DMS79 (cell line): Measurements from ENCODE around the gene BNIP5.
"Not testable (repeated sequence)": the region's sequence is repeated elsewhere in the genome, so short reads cannot be mapped to it uniquely, and the experiment has no call there.

ENCODE experiments used
- DNase-seq: peaks from one replicate; lab custom pipeline; 2025; lab: John Stamatoyannopoulos, UW

The BNIP5 gene

GRCh38 chr6:36340618-36341454, 4.1 kb upstream of the BNIP5 start:
- no peak for DNase-seq

DNA sequence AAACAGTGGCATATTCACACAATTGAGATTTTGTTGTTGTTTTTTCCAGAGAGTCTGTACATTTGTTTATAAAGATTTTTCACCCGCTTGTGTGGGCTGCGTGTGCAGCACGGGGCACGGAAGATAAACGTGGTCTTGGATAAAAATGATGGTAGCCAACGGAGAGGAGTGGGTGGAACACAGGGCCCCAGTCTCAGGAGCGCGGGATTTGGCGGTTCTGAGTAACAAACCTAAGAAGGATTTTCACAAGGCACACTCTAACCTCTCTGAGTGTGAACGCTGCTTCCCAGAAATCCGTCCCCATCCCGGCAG, 3.6 kb upstream of the BNIP5 start:
- DNase-seq, result no peak

DNA sequence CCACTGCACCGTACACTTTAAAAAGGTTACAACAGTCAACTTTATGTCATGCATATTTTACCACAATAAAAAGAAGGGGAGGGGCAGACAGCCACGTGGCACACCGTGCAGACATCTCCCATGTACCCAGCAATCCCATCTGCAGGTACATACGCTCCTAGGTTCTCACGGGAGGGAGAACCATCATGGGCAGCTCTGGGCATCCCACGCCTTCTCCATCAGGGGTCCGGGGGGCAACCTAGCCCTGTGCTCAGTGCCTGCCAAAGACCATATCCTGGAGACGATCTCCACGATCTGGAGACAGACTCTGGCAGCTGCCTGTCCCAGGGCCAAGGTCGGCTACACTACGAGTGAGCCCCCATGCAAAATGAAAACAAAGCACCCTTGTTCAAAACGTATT, 2.5 kb upstream of the BNIP5 start:
- DNase-seq, result no peak

- DNase-seq, result not testable (repeated sequence)
Measured at GRCh38 chr6:36338223-36338622, 1.5 kb upstream of the BNIP5 start.

DNA sequence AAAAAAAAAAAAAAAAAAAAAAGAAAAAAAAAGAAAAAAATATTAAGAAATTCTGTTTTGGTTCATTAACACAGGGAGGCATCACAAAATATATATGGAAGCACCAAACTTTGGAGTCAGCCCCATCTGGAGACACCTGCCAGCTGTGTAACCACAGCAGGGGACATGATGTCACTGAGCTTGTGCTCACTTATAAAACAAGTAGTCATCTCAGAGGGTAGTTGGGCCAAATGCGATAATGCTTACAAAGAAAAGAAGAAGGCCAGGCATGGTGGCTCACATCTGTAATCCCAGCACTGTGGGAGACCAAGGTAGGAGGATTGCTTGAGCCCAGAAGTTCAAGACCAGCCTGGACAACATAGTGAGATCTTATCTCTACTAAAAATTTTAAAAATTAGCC, 1.1 kb upstream of the BNIP5 start:
- DNase-seq, result no peak

- no peak for DNase-seq
Measured at GRCh38 chr6:36336208-36336710, 429 bp downstream of the BNIP5 start.

- DNase-seq, result no peak
Measured at GRCh38 chr6:36335465-36336207, 1.1 kb downstream of the BNIP5 start.

DNA sequence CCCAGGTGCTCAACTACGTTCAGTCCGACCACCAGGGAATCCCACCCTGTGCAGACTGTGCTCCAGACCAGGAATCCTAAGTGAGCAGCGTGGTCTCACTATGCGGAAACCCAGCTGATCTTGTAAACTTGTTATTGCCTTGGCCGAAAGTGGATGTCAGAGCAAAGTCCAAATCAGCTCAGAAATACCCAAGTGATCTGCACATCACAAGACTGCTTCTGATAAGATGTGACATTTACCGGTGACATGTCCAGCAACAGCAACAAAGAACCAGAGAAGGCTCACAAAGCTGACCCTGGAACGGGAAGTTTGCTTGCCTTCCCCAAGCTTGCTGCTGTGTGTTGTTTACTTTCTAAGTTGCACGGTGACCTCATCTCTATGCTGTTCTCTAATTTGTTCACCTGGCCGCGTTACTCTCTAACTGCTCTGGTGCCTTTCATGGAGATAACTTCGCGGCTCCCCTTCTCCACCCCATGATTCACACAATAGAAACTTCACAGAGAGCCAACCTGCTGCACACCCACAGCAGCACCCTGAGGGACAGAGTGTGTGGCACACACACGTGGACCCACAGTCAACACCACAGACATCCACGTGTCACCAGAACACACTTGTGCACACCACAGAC, 1.7 kb downstream of the BNIP5 start:
- no peak for DNase-seq

GRCh38 chr6:36333931-36334725, 2.6 kb downstream of the BNIP5 start:
- DNase-seq, result no peak

GRCh38 chr6:36333171-36333895, 3.4 kb downstream of the BNIP5 start:
- no peak for DNase-seq

- no peak for DNase-seq
Measured at GRCh38 chr6:36331381-36331780, 5.3 kb downstream of the BNIP5 start.

DNA sequence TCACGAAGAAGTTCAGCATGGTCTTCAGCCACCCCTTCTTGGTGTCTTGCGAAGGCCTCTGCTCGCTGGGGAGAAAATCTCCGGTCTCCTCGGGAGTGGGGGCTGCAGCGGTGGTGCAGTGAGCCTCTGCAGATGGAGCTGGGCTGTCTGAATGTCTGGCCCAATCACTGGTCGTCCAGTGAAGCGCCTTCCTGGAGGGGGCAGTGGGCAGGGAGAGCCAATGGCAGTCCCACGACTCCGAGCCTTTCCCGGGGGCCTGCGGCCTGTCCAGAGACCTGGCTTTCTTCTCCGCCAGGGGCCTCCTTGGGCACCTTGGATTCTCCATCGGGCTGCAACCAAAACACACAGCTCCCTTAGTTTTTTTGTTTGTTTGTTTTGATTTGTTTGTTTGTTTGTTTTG, 6.3 kb downstream of the BNIP5 start:
- DNase-seq, result no peak

DNA sequence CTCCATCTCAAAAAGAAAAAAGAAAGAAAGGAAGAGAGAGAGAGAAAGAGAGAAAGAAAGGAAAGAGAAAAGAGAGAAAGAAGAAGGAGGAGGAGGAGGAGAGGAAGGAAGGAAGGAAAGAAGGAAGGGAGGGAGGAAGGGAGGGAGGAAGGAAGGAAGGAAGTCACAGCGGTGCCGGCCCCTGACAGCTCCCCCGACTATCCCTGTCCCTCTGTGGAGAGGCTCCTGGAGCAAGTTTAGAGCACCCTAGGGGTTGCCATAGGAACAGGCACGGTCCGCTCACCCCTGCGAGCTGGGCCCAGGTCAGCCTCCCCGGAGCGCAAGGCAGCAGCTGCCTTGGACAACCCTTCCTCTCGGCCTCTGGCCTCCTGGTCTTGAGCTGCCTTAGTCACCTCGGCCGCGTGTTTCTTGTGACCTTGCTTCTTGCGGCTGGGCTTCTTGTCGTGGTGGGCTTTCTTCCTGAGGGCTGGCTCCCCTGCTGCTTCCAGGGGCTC, 6.8 kb downstream of the BNIP5 start:
- DNase-seq, result no peak

- no peak for DNase-seq
Measured at GRCh38 chr6:36328600-36328999, 8.1 kb downstream of the BNIP5 start.

DNA sequence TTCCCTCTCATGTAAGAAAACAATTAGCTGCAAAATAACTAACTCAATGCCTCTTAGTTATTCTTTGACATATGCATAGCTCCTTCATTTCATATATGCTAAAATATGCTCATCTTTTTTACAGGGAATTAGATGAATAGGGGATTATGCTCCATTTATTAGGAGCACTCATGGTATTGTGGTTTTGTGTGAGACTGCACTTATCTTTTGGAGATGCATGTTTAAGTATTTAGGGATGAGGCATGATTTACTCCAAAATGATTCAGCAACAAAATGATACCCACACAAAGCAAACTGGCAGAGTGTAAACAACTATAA, 8.8 kb downstream of the BNIP5 start:
- DNase-seq, result no peak

GRCh38 chr6:36327226-36327918, 9.3 kb downstream of the BNIP5 start:
- DNase-seq, result no peak

DNA sequence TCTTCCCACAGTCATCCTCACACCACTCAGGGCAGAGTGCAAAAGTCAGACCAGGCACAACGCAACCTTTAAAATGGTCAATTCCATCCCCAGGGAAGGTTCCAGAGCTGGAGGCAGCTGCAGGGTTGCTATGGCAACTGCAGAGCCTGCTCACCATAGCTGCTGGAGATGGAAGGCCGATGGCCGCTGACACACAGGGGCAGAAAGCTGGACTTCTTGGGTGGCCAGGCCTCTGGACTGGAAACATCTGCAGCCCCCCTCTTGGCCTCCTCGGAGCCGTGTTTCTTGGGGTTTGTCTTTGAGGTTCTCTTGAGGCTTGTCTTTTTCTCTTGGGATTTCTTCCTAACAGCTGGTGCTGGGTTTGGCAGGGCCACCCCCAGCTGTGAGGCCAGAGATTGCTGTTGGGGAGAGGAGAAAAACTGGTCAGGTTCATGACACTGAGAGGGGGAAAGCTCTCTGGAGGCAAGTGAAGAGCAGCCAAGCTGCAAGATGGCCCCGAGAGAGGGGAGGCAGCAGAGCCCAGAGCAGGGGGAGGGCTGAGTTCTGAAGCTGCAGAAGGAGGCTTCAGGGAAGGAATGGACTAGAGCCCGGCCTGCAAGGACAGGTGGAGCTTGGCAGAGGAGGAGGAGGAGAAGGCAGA, 10.2 kb downstream of the BNIP5 start:
- no peak for DNase-seq

GRCh38 chr6:36324715-36325114, 12.0 kb downstream of the BNIP5 start:
- DNase-seq, result no peak

DNA sequence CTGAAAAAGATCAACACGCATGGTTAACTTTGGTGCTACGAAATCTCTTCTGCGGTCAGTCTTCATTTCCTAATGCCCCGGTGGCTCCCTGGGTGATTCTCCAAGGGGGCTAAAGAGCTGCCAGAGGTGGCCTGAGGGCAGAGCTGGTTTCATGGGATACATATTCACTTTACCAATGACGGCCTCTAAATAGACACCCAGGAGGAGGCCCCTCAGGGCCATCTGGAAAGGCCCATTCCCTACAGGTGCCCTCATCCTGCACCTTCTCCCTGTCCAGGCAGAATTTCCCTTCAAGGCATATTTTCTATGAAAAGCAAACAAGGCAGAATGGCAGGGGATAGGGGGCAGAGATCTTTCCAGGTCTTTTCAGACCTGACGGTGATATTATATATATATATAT, 12.5 kb downstream of the BNIP5 start:
- no peak for DNase-seq

- DNase-seq, result no peak
Measured at GRCh38 chr6:36323062-36323461, 13.6 kb downstream of the BNIP5 start.
